Measurements from ENCODE around the gene SRA1. TPM values are rescaled to one million over a fixed set of nuclear protein-coding genes. Genes with fewer than 3 reads are reported as not detected.

SRA1 gene
- total and polyA plus RNA-seq, 3 donors from 2014 or later: 43.1 to 51.3 (median 49.0) TPM

- whole genome bisulfite sequencing, 2 donors: 41 to 44% methylated on average over 3 of the region's 3 CpGs
- H3K4me3 ChIP-seq: no peak overlapping the region
- no peak for TF ChIP-seq POLR2A (IDR thresholded peaks at IDR 0.05)
- no peak for TF ChIP-seq CTCF (IDR thresholded peaks at IDR 0.05)
- peak; percentile 91 for DNase-seq
- H3K36me3 ChIP-seq (ENCODE audit: low read depth, missing control alignments): no peaks in the 10 kb centered on the region
- no peaks in the 10 kb centered on the region for H3K27me3 ChIP-seq
- intact Hi-C loops (cut with DNase I; ENCODE audit: low total_unique reads): no loop called here
- no peaks in the 10 kb centered on the region for H3K9me3 ChIP-seq
- peak overlapping the region; percentile 80 to 84 for H3K27ac ChIP-seq
- H3K4me1 ChIP-seq: peaks cover 72% of the 10 kb centered on the region
These were observed 16.9 kb upstream of the SRA1 start for GRCh38 chr5:140574165-140574564.

GRCh38 chr5:140573683-140574082, 16.4 kb upstream of the SRA1 start:
- WGBS, 2 donors: 80 to 82% methylated on average over 7 of the region's 7 CpGs
- Histone ChIP-seq H3K27me3 (no peaks in the 10 kb centered on the region), H3K4me3 (no peak overlapping the region), H3K4me1 (peaks cover 77% of the 10 kb centered on the region), H3K27ac (peak overlapping the region; percentile 80 to 84), H3K9me3 (no peaks in the 10 kb centered on the region), H3K36me3 (ENCODE audit: low read depth, missing control alignments) (no peaks in the 10 kb centered on the region)
- intact Hi-C loops (cut with DNase I; ENCODE audit: low total_unique reads): no loop called here
- no peak for TF ChIP-seq CTCF (IDR thresholded peaks at IDR 0.05)
- TF ChIP-seq POLR2A (IDR thresholded peaks at IDR 0.05): no peak
- no peak for DNase-seq

- Histone ChIP-seq H3K27ac (peak overlapping the region; percentile 79 to 80), H3K36me3 (ENCODE audit: low read depth, missing control alignments) (no peaks in the 10 kb centered on the region), H3K27me3 (no peaks in the 10 kb centered on the region), H3K9me3 (no peaks in the 10 kb centered on the region), H3K4me1 (peaks cover 66% of the 10 kb centered on the region), H3K4me3 (no peak overlapping the region)
- intact Hi-C loops (cut with DNase I; ENCODE audit: low total_unique reads): no loop called here
- DNase-seq: no peak
- TF ChIP-seq CTCF (IDR thresholded peaks at IDR 0.05): no peak
- TF ChIP-seq POLR2A (IDR thresholded peaks at IDR 0.05): no peak
- 71 to 77% methylated on average over 5 of the region's 5 CpGs for WGBS, 2 donors
These were observed 13.8 kb upstream of the SRA1 start for GRCh38 chr5:140571105-140571504.

- Histone ChIP-seq H3K27me3 (no peaks in the 10 kb centered on the region), H3K4me1 (peaks cover 65% of the 10 kb centered on the region), H3K36me3 (ENCODE audit: low read depth, missing control alignments) (no peaks in the 10 kb centered on the region), H3K9me3 (no peaks in the 10 kb centered on the region), H3K27ac (peak overlapping the region; percentile 79 to 80), H3K4me3 (no peak overlapping the region)
- TF ChIP-seq CTCF (IDR thresholded peaks at IDR 0.05): no peak
- TF ChIP-seq POLR2A (IDR thresholded peaks at IDR 0.05): no peak
- DNase-seq: no peak
- intact Hi-C loops (cut with DNase I; ENCODE audit: low total_unique reads): no loop called here
- WGBS, 2 donors: 92 to 100% methylated on average over 1 of the region's 1 CpG
These were observed 13.2 kb upstream of the SRA1 start for GRCh38 chr5:140570488-140570887.

GRCh38 chr5:140570058-140570457, 12.8 kb upstream of the SRA1 start:
- Histone ChIP-seq H3K4me3 (no peak overlapping the region), H3K9me3 (no peaks in the 10 kb centered on the region), H3K36me3 (ENCODE audit: low read depth, missing control alignments) (no peaks in the 10 kb centered on the region), H3K27me3 (no peaks in the 10 kb centered on the region), H3K27ac (peak overlapping the region; percentile 25 to 79), H3K4me1 (peaks cover 65% of the 10 kb centered on the region)
- DNase-seq: no peak
- 75 to 76% methylated on average over 2 to 4 of the region's 4 CpGs for WGBS, 2 donors
- intact Hi-C loops (cut with DNase I; ENCODE audit: low total_unique reads): no loop called here
- no peak for TF ChIP-seq CTCF (IDR thresholded peaks at IDR 0.05)
- no peak for TF ChIP-seq POLR2A (IDR thresholded peaks at IDR 0.05)

Data from testis (tissue), 3 donors.